ENCODE data around the gene ICA1L. TPM values are rescaled to one million over a fixed set of nuclear protein-coding genes. Genes with fewer than 3 reads are reported as not detected.

The ICA1L gene
- total RNA-seq, 1 experiment from 2014 or later = 3.2 TPM

- no peak for TF ChIP-seq CTCF (conservative IDR thresholded peaks at IDR 0.05; ENCODE audit: low read depth, low read length)
- TF ChIP-seq EZH2 (IDR thresholded peaks at IDR 0.05; ENCODE audit: borderline replicate concordance, low read depth, low read length, poor library complexity, severe bottlenecking) = no peak
- no peak for DNase-seq (ENCODE audit: low spot score)
- intact Hi-C loops (cut with micrococcal nuclease; ENCODE audit: unreplicated experiment) = no loop called here
- Histone ChIP-seq H3K27me3 (replicated peaks; ENCODE audit: insufficient read depth, low read depth, low read length, poor library complexity) (no peaks in the 10 kb centered on the region), H3K27ac (ENCODE audit: low read depth, low read length, poor library complexity, severe bottlenecking) (no peak overlapping the region), H3K4me1 (ENCODE audit: insufficient read depth, low read length, poor library complexity, severe bottlenecking) (no peaks in the 10 kb centered on the region), H3K36me3 (ENCODE audit: insufficient read depth, low read length, poor library complexity, severe bottlenecking) (no peaks in the 10 kb centered on the region), H3K9me3 (ENCODE audit: low read depth, low read length, poor library complexity, severe bottlenecking) (no peaks in the 10 kb centered on the region), H3K4me3 (ENCODE audit: low read depth, low read length, poor library complexity, severe bottlenecking) (no peak overlapping the region)
- ChIA-PET CTCF (no interaction called here), POLR2A (ENCODE audit: low non-redundant PET) (no interaction called here)
- BruUV-seq (replicated peaks) = no TSS peak
These were observed 100.2 kb downstream of the ICA1L start for GRCh38 chr2:202771336-202771735.

GRCh38 chr2:202769201-202769600 is 102.4 kb downstream of the ICA1L start:
- intact Hi-C loops (cut with micrococcal nuclease; ENCODE audit: unreplicated experiment) = no loop called here
- Histone ChIP-seq H3K27ac (ENCODE audit: low read depth, low read length, poor library complexity, severe bottlenecking) (no peak overlapping the region), H3K27me3 (replicated peaks; ENCODE audit: insufficient read depth, low read depth, low read length, poor library complexity) (no peaks in the 10 kb centered on the region), H3K4me3 (ENCODE audit: low read depth, low read length, poor library complexity, severe bottlenecking) (no peak overlapping the region), H3K36me3 (ENCODE audit: insufficient read depth, low read length, poor library complexity, severe bottlenecking) (no peaks in the 10 kb centered on the region), H3K4me1 (ENCODE audit: insufficient read depth, low read length, poor library complexity, severe bottlenecking) (no peaks in the 10 kb centered on the region), H3K9me3 (ENCODE audit: low read depth, low read length, poor library complexity, severe bottlenecking) (no peaks in the 10 kb centered on the region)
- DNase-seq (ENCODE audit: low spot score) = no peak
- ChIA-PET CTCF (interaction anchor here (0.6 kb wide), 1 partner anchor 393 kb away, joined by 7 read pairs; no protein-coding TSS in a partner anchor), POLR2A (ENCODE audit: low non-redundant PET) (no interaction called here)
- no peak for TF ChIP-seq CTCF (conservative IDR thresholded peaks at IDR 0.05; ENCODE audit: low read depth, low read length)
- TF ChIP-seq EZH2 (IDR thresholded peaks at IDR 0.05; ENCODE audit: borderline replicate concordance, low read depth, low read length, poor library complexity, severe bottlenecking) = no peak
- BruUV-seq (replicated peaks) = no TSS peak

- Histone ChIP-seq H3K36me3 (ENCODE audit: insufficient read depth, low read length, poor library complexity, severe bottlenecking) (no peaks in the 10 kb centered on the region), H3K27ac (ENCODE audit: low read depth, low read length, poor library complexity, severe bottlenecking) (no peak overlapping the region), H3K4me3 (ENCODE audit: low read depth, low read length, poor library complexity, severe bottlenecking) (no peak overlapping the region), H3K27me3 (replicated peaks; ENCODE audit: insufficient read depth, low read depth, low read length, poor library complexity) (no peaks in the 10 kb centered on the region), H3K4me1 (ENCODE audit: insufficient read depth, low read length, poor library complexity, severe bottlenecking) (no peaks in the 10 kb centered on the region), H3K9me3 (ENCODE audit: low read depth, low read length, poor library complexity, severe bottlenecking) (no peaks in the 10 kb centered on the region)
- DNase-seq (ENCODE audit: low spot score) = no peak
- TSS peak; percentile 14 for BruUV-seq (replicated peaks)
- intact Hi-C loops (cut with micrococcal nuclease; ENCODE audit: unreplicated experiment) = no loop called here
- no peak for TF ChIP-seq EZH2 (IDR thresholded peaks at IDR 0.05; ENCODE audit: borderline replicate concordance, low read depth, low read length, poor library complexity, severe bottlenecking)
- CTCF ChIA-PET = no interaction called here
- POLR2A ChIA-PET (ENCODE audit: low non-redundant PET) = interaction anchor here (0.6 kb wide), 1 partner anchor 169 kb away, joined by 7 read pairs; no protein-coding TSS in a partner anchor
These were observed 103.3 kb downstream of the ICA1L start for GRCh38 chr2:202768273-202768672.

GRCh38 chr2:202765436-202765835 is 106.1 kb downstream of the ICA1L start:
- CTCF ChIA-PET = no interaction called here
- TF ChIP-seq CTCF (conservative IDR thresholded peaks at IDR 0.05; ENCODE audit: low read depth, low read length) = no peak
- TF ChIP-seq EZH2 (IDR thresholded peaks at IDR 0.05; ENCODE audit: borderline replicate concordance, low read depth, low read length, poor library complexity, severe bottlenecking) = no peak
- no TSS peak for BruUV-seq (replicated peaks)
- H3K36me3 ChIP-seq (ENCODE audit: insufficient read depth, low read length, poor library complexity, severe bottlenecking) = no peaks in the 10 kb centered on the region
- no peaks in the 10 kb centered on the region for H3K27me3 ChIP-seq (replicated peaks; ENCODE audit: insufficient read depth, low read depth, low read length, poor library complexity)
- intact Hi-C loops (cut with micrococcal nuclease; ENCODE audit: unreplicated experiment) = no loop called here
- H3K9me3 ChIP-seq (ENCODE audit: low read depth, low read length, poor library complexity, severe bottlenecking) = no peaks in the 10 kb centered on the region
- POLR2A ChIA-PET (ENCODE audit: low non-redundant PET) = interaction anchor here (0.6 kb wide), 1 partner anchor 12 kb away, joined by 4 read pairs; no protein-coding TSS in a partner anchor
- H3K4me3 ChIP-seq (ENCODE audit: low read depth, low read length, poor library complexity, severe bottlenecking) = no peak overlapping the region
- H3K4me1 ChIP-seq (ENCODE audit: insufficient read depth, low read length, poor library complexity, severe bottlenecking) = no peaks in the 10 kb centered on the region
- H3K27ac ChIP-seq (ENCODE audit: low read depth, low read length, poor library complexity, severe bottlenecking) = no peak overlapping the region
- no peak for DNase-seq (ENCODE audit: low spot score)

Measured in A673 (cell line).